ENCODE data around the gene MIB2. TPM values are rescaled to one million over a fixed set of nuclear protein-coding genes. Genes with fewer than 3 reads are reported as not detected.

Gene MIB2
- total RNA-seq, 1 donor: 58.7 TPM

DNA sequence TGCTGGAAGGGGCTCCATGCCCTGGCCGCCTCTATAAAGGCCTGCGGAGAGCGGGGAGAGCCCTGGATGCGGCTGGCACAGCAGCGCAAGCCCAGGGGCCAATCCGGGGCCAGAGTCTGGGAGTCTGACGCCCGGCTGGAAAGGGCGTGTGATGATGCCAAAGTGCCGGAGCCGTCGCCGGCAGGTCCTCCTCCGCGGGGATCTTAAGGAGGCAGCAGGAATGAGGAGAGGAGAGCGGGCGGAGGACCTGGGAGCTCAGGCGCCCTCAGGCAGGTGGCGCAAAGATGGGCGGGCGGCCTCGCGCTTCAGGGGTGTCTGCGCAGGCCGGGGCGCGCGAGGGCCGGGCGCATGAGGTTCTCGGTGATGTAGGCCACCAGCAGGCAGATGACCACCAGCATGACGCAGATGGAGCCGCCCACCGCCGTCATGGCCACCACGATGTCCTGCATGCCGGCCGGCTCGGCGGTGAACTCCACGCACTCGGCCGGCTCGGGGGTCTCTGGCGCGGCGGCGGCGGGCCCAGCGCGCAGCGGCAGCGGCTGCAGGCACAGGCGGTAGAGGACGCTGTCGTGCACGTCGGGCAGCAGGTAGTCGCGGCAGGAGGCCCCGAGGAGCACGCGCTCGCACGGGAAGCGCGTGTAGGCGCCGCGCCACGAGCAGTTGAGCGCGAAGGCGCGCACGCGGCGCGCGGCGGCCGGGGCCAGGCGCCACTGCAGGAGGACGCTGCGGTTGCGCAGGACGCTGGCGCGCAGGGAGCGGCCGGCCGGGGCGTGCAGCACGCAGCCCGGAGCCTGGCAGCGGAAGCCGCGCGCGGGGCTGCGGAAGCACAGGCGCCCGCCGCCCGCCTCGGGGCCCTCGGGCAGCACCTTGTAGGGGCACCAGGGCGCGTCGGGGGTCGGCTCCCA is 16.0 kb upstream of the MIB2 start:
- TF ChIP-seq CTCF (IDR thresholded peaks at IDR 0.05; ENCODE audit: insufficient read depth, low read depth, low read length): no peak

GRCh38 chr1:1599935-1600860 is 15.1 kb upstream of the MIB2 start, which contains the start of gene FNDC10:
Gene FNDC10, minus strand, starts transcription at chr1:1600135. Its CDS starts 120 bp downstream, at chr1:1600015.
- H3K4me3 ChIP-seq (ENCODE audit: low read depth, low read length): peak within 1 kb of the TSS; percentile 53
- no peak for DNase-seq (ENCODE audit: low read depth)
- TF ChIP-seq CTCF (IDR thresholded peaks at IDR 0.05; ENCODE audit: insufficient read depth, low read depth, low read length): no peak

More for the DNA sequence above, 16.0 kb upstream of the MIB2 start:
- peak overlapping the region; percentile 18 for H3K4me3 ChIP-seq (ENCODE audit: low read depth, low read length)
- DNase-seq (ENCODE audit: low read depth): no peak

GRCh38 chr1:1600861-1601563 is 14.3 kb upstream of the MIB2 start:
- no peak overlapping the region for H3K4me3 ChIP-seq (ENCODE audit: low read depth, low read length)
- no peak for DNase-seq (ENCODE audit: low read depth)
- no peak for TF ChIP-seq CTCF (IDR thresholded peaks at IDR 0.05; ENCODE audit: insufficient read depth, low read depth, low read length)

- H3K4me3 ChIP-seq (ENCODE audit: low read depth, low read length): no peak overlapping the region
- TF ChIP-seq CTCF (IDR thresholded peaks at IDR 0.05; ENCODE audit: insufficient read depth, low read depth, low read length): no peak
- no peak for DNase-seq (ENCODE audit: low read depth)
Observed at GRCh38 chr1:1601564-1602303, 13.6 kb upstream of the MIB2 start.

GRCh38 chr1:1602304-1602967 is 12.9 kb upstream of the MIB2 start:
- DNase-seq (ENCODE audit: low read depth): no peak
- H3K4me3 ChIP-seq (ENCODE audit: low read depth, low read length): no peak overlapping the region
- TF ChIP-seq CTCF (IDR thresholded peaks at IDR 0.05; ENCODE audit: insufficient read depth, low read depth, low read length): no peak

Measured in fibroblast of villous mesenchyme (primary cell).